K562 (cell line): Measurements from ENCODE around the gene TPGS2.

Source experiments
- CBX1 ChIP-seq: sonication (generic); IDR thresholded peaks from 2 replicates; pipeline ENCODE4 v1.6.1; 2016; ENCODE audit warnings: antibody characterized with exemption, low read depth, mild to moderate bottlenecking
- EZH2 ChIP-seq: IDR thresholded peaks from 2 replicates; pipeline ENCODE4 v1.6.1; 2012; ENCODE audit warnings: low read depth, mild to moderate bottlenecking, inconsistent platforms, low read length, borderline replicate concordance
- FOXM1 ChIP-seq, 2 experiments: fragments of 450-650 bp in 1 of 2; sonication (generic) in 1 of 2; formaldehyde crosslinking in 1 of 2; IDR thresholded peaks; 2 replicates each; pipeline versions ENCODE4 v1.6.1 to v1.9.0; 2017 to 2022; ENCODE audit warnings: low read depth in 2 of 2, mild to moderate bottlenecking in 2 of 2, missing genetic modification reagents in 1 of 2, moderate library complexity in 1 of 2
- IRF2 ChIP-seq: sonication (generic); formaldehyde crosslinking; IDR thresholded peaks from 2 replicates; pipeline ENCODE4 v1.8.1; 2022; ENCODE audit warnings: mild to moderate bottlenecking, missing genetic modification reagents
- JUNB ChIP-seq: fragments of 450-650 bp; formaldehyde crosslinking; conservative IDR thresholded peaks from 2 replicates; pipeline ENCODE4 v1.4.0; 2020; ENCODE audit warnings: mild to moderate bottlenecking
- MEF2A ChIP-seq: IDR thresholded peaks from 2 replicates; pipeline ENCODE4 v1.6.1; 2011; ENCODE audit warnings: low read depth, mild to moderate bottlenecking, low read length, moderate library complexity; ENCODE audit not compliant: control insufficient read depth
- NR3C1 ChIP-seq: sonication (generic); formaldehyde crosslinking; IDR thresholded peaks from 2 replicates; pipeline ENCODE4 v1.8.1; 2022; ENCODE audit warnings: missing genetic modification reagents
- POLR2A ChIP-seq: fragments of 450-650 bp; conservative IDR thresholded peaks from 2 replicates; pipeline ENCODE4 v1.6.1; 2016
- ZBTB8A ChIP-seq: fragments of 450-650 bp; IDR thresholded peaks from 2 replicates; pipeline ENCODE4 v1.6.1; 2018; ENCODE audit warnings: mild to moderate bottlenecking, moderate library complexity; ENCODE audit not compliant: partially characterized antibody
- TF ChIP-seq, protein P1 (sequence below): fragments of 450-650 bp; conservative IDR thresholded peaks from 2 replicates; pipeline ENCODE4 v1.6.1; 2016; ENCODE audit warnings: missing genetic modification characterization, low read depth, mild to moderate bottlenecking, missing compliant biosample characterization, moderate library complexity
- TF ChIP-seq, protein P2 (sequence below), 3 experiments: IDR thresholded peaks in 2 of 3; conservative IDR thresholded peaks in 1 of 3; 2 replicates each; pipeline ENCODE4 v1.5.1; 2011 to 2012; ENCODE audit warnings: low read length in 3 of 3, mild to moderate bottlenecking in 3 of 3, control low read depth in 2 of 3, improper control_type of control experiment in 1 of 3, inconsistent platforms in 1 of 3, low read depth in 1 of 3, mixed read lengths in 1 of 3, moderate library complexity in 1 of 3; ENCODE audit not compliant: insufficient read depth in 2 of 3
- TF ChIP-seq, protein P3 (sequence below): fragments of 450-650 bp; IDR thresholded peaks from 2 replicates; pipeline ENCODE4 v1.6.1; 2016; ENCODE audit warnings: low read depth

DNA sequence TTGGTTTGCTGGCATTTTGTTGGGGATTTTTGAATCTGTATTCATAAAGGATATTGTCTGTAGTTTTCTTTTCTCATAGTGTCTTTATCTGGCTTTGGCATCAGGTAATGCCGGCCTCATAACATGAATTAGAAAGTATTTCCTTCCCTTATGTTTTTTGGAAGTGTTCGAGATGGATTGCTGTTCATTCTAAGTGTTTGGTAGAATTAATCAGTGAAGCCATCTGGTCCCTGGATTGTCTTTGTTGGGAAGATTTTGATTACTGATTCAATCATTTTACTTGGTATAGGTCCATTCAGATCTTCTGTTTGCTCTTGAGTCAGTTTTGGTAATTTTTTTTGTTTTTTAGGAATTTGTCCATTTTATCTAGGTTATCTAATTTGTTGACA, 22.4 kb upstream of the TPGS2 start:
- TF ChIP-seq, protein P1, sequence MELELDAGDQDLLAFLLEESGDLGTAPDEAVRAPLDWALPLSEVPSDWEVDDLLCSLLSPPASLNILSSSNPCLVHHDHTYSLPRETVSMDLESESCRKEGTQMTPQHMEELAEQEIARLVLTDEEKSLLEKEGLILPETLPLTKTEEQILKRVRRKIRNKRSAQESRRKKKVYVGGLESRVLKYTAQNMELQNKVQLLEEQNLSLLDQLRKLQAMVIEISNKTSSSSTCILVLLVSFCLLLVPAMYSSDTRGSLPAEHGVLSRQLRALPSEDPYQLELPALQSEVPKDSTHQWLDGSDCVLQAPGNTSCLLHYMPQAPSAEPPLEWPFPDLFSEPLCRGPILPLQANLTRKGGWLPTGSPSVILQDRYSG = no peak
- no peak for TF ChIP-seq ZBTB8A
- no peak for TF ChIP-seq EZH2
- no peak for TF ChIP-seq POLR2A
- no peak for TF ChIP-seq MEF2A
- no peak for TF ChIP-seq NR3C1 (CRISPR knock-in tag)
- TF ChIP-seq FOXM1 (IDR thresholded peaks at IDR 0.05; ENCODE audit: low read depth) = no peak
- TF ChIP-seq FOXM1 (CRISPR knock-in tag; IDR thresholded peaks at IDR 0.05; ENCODE audit: low read depth) = no peak
- no peak for TF ChIP-seq JUNB (CRISPR knock-in tag)
- TF ChIP-seq, protein P2, sequence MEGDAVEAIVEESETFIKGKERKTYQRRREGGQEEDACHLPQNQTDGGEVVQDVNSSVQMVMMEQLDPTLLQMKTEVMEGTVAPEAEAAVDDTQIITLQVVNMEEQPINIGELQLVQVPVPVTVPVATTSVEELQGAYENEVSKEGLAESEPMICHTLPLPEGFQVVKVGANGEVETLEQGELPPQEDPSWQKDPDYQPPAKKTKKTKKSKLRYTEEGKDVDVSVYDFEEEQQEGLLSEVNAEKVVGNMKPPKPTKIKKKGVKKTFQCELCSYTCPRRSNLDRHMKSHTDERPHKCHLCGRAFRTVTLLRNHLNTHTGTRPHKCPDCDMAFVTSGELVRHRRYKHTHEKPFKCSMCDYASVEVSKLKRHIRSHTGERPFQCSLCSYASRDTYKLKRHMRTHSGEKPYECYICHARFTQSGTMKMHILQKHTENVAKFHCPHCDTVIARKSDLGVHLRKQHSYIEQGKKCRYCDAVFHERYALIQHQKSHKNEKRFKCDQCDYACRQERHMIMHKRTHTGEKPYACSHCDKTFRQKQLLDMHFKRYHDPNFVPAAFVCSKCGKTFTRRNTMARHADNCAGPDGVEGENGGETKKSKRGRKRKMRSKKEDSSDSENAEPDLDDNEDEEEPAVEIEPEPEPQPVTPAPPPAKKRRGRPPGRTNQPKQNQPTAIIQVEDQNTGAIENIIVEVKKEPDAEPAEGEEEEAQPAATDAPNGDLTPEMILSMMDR (IDR thresholded peaks at IDR 0.05 in 2 of 3, conservative IDR thresholded peaks at IDR 0.05 in 1 of 3; ENCODE audit: insufficient read depth in 2 of 3, low read depth in 1 of 3, low read length in 3 of 3) = no peak
- TF ChIP-seq CBX1 = no peak
- TF ChIP-seq IRF2 (CRISPR knock-in tag) = no peak
- TF ChIP-seq, protein P3, sequence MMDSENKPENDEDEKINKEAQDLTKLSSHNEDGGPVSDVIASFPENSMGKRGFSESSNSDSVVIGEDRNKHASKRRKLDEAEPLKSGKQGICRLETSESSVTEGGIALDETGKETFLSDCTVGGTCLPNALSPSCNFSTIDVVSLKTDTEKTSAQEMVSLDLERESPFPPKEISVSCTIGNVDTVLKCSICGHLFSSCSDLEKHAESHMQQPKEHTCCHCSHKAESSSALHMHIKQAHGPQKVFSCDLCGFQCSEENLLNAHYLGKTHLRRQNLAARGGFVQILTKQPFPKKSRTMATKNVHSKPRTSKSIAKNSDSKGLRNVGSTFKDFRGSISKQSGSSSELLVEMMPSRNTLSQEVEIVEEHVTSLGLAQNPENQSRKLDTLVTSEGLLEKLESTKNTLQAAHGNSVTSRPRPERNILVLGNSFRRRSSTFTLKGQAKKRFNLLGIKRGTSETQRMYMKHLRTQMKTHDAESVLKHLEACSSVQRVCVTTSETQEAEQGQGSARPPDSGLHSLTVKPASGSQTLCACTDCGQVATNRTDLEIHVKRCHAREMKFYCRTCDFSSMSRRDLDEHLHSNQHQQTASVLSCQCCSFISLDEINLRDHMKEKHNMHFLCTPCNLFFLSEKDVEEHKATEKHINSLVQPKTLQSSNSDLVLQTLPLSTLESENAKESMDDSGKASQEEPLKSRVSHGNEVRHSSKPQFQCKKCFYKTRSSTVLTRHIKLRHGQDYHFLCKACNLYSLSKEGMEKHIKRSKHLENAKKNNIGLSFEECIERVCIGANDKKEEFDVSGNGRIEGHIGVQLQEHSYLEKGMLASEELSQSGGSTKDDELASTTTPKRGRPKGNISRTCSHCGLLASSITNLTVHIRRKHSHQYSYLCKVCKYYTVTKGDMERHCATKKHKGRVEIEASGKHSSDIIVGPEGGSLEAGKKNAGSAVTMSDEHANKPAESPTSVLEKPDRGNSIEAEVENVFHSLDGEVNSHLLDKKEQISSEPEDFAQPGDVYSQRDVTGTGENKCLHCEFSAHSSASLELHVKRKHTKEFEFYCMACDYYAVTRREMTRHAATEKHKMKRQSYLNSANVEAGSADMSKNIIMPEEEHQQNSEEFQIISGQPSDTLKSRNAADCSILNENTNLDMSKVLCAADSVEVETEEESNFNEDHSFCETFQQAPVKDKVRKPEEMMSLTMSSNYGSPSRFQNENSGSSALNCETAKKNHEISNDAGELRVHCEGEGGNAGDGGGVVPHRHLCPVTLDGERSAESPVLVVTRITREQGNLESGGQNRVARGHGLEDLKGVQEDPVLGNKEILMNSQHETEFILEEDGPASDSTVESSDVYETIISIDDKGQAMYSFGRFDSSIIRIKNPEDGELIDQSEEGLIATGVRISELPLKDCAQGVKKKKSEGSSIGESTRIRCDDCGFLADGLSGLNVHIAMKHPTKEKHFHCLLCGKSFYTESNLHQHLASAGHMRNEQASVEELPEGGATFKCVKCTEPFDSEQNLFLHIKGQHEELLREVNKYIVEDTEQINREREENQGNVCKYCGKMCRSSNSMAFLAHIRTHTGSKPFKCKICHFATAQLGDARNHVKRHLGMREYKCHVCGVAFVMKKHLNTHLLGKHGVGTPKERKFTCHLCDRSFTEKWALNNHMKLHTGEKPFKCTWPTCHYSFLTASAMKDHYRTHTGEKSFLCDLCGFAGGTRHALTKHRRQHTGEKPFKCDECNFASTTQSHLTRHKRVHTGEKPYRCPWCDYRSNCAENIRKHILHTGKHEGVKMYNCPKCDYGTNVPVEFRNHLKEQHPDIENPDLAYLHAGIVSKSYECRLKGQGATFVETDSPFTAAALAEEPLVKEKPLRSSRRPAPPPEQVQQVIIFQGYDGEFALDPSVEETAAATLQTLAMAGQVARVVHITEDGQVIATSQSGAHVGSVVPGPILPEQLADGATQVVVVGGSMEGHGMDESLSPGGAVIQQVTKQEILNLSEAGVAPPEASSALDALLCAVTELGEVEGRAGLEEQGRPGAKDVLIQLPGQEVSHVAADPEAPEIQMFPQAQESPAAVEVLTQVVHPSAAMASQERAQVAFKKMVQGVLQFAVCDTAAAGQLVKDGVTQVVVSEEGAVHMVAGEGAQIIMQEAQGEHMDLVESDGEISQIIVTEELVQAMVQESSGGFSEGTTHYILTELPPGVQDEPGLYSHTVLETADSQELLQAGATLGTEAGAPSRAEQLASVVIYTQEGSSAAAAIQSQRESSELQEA = no peak
